ENCODE results near the gene TRAF7.

Gene TRAF7

DNA sequence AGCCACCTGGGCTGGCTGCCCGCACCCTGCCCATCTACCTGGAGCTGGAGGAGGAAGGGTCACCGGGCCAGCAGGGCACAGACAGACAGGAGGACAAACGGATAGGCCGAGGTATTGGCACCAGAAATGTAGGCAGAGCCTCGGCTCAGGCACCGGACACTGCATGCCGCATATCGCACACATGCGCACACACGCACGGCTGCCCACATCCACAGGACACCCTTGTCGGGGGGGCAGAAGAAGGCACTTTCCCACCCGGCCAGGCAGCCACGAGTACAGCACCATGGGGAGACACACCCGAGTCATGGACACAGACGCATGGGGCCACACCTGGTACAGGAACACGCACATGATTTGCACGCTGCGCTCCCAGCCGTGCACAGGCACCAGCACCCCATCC, 26.4 kb downstream of the TRAF7 start:
- no peak for DNase-seq (ENCODE audit: low read depth, low spot score)

- no peak for DNase-seq (ENCODE audit: low read depth, low spot score)
These were observed 28.1 kb downstream of the TRAF7 start for GRCh38 chr16:2183671-2184070.

- no peak for DNase-seq (ENCODE audit: low read depth, low spot score)
These were observed 28.8 kb downstream of the TRAF7 start for GRCh38 chr16:2184346-2184745.

GRCh38 chr16:2184962-2185361, 29.4 kb downstream of the TRAF7 start:
- DNase-seq (ENCODE audit: low read depth, low spot score), result no peak

- no peak for DNase-seq (ENCODE audit: low read depth, low spot score)
These were observed 30.5 kb downstream of the TRAF7 start for GRCh38 chr16:2186064-2186463.

GRCh38 chr16:2186505-2186904, 30.9 kb downstream of the TRAF7 start:
- DNase-seq (ENCODE audit: low read depth, low spot score), result no peak

DNA sequence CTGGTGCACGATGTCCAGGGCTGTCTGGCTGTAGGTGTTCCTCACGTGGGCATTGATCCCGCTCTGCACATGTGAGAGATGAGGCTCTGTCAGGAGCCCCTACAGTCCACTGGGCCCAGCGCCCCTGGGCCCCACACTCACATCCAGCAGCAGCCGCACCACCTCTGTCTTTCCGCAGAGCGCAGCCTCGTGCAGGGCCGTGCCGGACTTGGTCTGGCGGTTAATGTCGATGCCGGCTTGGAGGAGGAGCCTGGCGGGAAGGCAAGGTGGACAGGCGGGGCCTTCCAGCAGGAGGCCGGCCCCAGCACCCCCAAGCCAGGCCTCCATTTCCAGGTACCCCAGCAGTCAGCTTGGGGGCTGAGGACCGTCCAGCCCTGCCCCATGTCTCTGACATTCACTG, 31.6 kb downstream of the TRAF7 start:
- DNase-seq (ENCODE audit: low read depth, low spot score), result no peak

DNA sequence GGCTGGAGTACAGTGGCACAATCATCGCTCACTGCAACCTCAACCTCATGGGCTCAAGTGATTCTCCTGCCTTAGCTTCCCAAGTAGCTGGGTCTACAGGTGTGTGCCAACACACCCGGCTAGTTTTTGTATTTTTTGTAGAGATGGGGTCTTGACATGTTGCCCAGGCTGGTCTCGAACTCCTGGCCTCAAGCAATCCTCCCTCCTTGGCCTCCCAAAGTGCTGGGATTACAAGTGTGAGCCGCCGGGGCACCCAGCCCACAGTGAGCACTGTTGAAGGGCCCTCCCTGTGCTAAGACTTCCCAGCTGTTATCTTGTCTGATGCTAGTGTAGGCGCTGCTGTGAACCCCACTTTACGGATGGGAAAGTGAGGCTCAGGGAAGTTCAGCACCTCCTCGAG, 32.8 kb downstream of the TRAF7 start:
- no peak for DNase-seq (ENCODE audit: low read depth, low spot score)

DNA sequence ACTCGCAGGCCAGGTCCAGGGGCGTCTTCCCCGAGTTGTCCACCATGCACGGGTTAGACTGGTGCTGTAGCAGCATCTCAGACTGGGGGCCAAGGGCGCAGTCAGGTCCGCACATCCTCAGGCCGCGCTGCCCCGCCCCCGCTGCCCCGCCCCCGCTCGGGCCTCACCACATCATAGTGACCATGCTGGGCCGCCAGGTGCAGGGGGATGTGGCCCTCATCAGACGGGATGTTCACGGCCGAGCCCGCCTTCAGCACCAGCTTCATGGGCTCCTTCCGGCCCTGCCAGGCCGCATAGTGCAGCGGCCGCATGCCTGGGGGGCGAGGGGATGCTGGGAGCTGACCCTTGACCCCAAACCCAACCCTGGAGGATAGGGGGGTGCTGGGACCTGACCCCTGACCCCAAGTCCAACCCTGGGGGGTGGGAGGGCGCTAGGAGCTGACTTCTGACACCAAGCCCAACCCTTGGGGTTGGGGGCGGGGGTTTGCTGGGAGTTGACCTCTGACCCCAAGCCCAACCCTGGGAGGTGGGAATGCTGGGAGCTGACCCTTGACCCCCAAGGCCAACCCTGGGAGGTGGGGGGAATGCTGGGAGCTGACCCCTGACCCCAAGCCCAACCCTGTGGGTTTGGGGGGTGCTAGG, 33.8 kb downstream of the TRAF7 start:
- DNase-seq (ENCODE audit: low read depth, low spot score), result no peak

DNA sequence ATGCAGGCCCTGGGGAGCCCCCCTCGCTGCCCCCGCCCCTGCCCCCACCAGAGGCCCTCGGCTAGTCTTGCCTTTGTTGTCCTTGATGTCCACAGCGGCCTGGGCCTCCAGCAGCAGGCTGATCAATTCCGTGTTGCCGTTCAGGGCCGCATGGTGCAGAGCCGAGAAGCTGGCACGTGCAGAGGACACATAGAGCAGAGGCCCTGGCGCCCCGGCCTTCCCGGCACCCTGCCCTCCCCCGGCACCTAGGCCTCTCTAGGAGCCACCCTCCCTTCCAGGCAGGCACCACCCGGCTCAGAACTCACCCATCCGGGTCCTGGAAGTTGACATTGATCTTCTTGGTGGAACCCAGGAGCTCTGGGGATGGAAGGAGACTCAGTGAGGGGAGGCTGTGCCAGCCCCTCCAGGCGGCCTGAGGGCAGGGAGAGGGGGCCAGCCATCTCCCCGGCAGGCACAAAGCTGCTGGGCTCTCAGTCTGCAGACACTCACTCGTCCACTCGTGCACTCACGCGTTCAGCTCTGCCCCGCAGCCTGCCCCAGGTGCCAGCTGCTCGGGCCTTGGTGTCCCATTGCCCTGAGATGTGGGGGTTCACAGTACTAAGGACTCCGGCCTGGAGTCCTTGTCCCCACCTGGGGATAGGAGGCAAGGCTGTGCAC, 34.5 kb downstream of the TRAF7 start:
- DNase-seq (ENCODE audit: low read depth, low spot score), result no peak

- no peak for DNase-seq (ENCODE audit: low read depth, low spot score)
These were observed 35.3 kb downstream of the TRAF7 start for GRCh38 chr16:2190659-2191445.

DNA sequence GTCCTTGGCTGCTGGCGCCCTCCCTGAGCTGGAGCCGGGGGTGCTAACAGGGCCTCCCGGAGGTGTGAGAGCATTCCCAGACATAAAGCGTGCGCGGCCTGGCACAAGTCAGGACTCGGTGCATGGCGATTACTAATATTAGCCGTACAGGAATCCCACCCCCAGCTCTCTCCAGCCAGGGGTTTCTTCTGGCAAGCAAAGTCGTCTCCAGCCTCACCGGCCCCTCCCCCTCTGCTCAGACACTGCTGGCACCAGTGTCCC, 35.8 kb downstream of the TRAF7 start:
- no peak for DNase-seq (ENCODE audit: low read depth, low spot score)

GRCh38 chr16:2194166-2194834, 38.7 kb downstream of the TRAF7 start:
- DNase-seq (ENCODE audit: low read depth, low spot score), result no peak

DNA sequence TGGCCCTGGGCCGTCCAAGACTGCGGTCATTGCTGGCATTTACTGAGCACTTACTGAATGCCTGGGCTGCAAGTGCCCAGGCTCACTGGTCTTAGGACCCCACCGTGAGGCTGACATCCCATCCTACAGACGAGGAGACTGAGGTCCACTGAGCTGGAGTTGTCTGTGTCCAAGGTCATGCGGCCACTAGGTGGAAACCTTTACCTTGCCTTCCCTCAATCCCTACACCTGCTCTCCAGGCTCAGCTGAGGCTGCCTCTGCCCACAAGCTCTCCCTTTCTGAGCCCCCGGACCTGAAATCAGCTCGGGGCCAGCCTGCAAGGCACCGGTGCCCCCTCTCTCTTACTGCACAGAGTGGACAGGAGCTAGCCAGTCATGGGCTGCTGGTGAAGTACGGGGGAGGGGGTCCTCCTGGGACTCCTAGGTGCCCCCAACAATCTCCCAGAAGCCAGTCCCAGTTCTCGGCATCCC, 39.3 kb downstream of the TRAF7 start:
- DNase-seq (ENCODE audit: low read depth, low spot score), result no peak

GRCh38 chr16:2195322-2196161, 40.0 kb downstream of the TRAF7 start:
- no peak for DNase-seq (ENCODE audit: low read depth, low spot score)

GRCh38 chr16:2196162-2196980, 40.8 kb downstream of the TRAF7 start, which contains the start of gene CASKIN1:
Gene CASKIN1, minus strand, starts transcription at chr16:2196605. Its CDS starts 173 bp downstream, at chr16:2196432.
- DNase-seq (ENCODE audit: low read depth, low spot score), result no peak

DNA sequence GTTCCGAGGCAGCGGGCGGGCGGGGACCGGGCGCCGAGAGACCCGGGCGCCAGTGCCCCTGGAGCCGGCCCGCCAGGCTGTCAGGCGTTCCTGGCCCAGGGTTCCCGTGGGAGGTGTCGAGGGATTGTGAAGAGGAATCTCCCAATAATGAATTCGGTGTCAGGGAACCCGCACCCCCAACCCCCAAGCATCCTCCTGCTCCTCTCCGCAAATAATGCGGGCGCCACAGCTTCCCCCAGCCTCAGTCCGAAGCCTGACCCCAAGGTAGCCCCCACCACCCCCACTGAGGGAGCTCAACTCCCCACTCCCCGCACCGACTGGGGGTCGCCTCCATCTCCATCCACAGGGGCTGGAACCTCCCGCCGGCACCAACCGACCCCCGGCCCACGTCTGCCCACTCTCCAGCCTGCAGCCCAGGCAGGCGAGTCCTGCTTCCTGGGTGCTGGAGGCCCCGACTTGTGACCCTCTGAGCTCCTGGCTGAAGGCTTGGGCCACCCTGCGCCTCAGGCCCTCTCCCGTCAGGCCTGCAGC, 41.5 kb downstream of the TRAF7 start:
- DNase-seq (ENCODE audit: low read depth, low spot score), result no peak

DNA sequence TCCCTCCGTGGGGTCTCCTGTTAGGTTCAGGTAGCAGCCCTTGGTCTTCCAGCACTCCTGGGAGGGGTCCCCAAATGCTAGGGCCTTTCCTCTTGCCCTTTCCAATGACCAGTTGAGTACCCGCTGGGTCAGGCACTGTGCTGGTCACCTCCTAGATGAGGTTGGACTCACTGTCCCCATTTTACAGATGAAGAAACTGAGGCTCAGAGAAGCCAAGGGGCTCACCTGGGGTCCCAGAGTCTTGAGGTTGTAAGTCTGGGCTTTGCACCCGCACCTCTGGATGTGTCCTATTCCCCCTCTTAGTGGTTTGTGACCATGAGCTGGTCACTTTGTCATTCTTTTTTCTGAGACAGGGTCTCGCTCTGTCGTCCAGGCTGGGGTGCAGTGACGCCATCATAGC, 42.2 kb downstream of the TRAF7 start:
- no peak for DNase-seq (ENCODE audit: low read depth, low spot score)

DNA sequence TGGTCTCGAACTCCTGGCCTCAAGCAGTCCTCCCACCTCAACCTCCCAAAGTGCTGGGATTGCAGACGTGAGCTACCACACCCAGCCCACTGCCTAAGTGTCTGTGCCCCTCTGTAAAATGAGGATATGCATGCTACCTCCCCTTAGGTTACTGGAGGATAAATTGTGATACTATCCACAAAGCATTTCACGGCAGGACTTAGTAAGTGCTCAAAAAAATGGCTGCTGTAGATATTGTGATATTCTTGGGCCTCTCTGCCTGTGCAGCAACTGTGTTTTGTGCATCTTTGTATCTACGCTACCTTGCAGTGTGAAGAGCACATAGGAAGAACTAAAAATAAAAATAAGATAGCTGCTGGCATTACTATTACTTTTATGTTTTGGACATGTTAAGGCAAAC, 42.7 kb downstream of the TRAF7 start:
- no peak for DNase-seq (ENCODE audit: low read depth, low spot score)

DNA sequence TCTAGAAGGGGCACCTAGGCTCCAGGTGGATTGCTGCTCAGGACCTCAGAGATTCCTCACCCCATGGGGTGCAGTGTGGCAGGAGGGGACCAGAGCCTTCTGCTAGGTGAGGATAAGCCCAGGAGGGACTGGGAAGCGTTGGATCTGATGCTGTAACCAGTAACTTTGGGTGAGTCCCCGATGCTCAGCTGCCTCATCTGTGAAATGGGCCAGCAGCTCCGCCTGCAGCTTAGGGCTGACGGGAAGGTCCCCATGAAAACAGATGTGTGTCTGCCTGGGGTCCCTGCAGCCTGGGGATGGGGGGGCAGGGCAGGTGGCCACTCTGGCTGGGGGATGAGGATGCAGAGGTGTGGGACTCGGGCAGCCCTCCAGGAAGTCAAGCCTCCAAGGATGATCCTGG, 43.5 kb downstream of the TRAF7 start:
- DNase-seq (ENCODE audit: low read depth, low spot score), result no peak
